NK-92 treated with Interleukin-12 subunit alpha and Interleukin-12 subunit beta, amount 100 ng/mL, for 24 hours (cell line): ENCODE measurements around the gene TNFRSF4.

Experiments
- DNase-seq: peaks from one replicate; lab custom pipeline; 2025; lab: John Stamatoyannopoulos, UW

TNFRSF4 gene

GRCh38 chr1:1169429-1170214, 44.3 kb downstream of the TNFRSF4 start:
- no peak for DNase-seq

GRCh38 chr1:1168451-1169411, 45.2 kb downstream of the TNFRSF4 start:
- DNase-seq: no peak

DNA sequence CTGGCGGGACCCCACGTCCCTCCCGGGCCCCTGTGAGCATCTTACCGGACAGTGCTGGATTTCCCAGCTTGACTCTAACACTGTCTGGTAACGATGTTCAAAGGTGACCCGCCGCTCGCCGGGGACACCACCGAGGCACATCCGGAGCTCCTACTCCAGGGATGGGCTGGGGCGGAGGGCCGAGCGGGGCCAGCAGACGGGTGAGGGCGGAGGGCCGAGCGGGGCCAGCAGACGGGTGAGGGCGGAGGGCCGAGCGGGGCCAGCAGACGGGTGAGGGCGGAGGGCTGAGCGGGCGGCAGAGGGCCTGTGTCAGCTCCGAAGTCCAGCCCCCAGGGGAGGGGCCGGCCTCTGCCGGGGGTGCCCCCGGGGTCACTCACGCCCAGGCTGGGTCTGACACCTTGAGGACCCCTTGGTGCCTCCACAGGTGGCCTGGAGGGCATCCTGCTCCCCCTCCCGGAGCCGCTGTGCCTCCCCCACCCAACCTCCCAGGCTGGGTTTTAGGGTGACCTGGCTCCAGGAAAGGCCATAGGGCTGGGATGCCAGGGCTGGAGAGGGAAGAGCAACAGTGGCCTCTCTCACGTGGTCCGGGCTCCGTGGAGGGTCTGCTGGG, 46.0 kb downstream of the TNFRSF4 start:
- no peak for DNase-seq

DNA sequence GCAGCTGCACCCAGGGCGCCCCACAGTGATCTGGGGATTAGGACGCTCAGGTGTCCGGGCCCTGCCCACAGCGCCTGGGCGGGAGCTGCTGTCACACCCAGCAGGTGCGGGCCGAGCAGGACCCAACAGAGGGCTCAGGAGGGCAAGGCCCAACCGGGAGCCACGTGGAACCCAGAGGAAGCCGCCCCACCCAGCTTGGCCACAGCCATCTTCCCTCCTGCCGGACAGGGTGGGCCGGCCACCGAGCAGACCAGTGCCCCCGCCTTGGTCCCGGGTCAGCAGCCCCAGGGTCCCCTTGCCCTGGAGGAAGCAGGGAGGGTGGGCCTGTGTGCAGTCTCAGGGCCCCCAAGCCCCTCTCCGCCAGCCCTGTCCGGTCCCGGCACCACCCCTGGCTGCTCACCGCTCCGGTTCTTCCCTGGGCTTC, 46.5 kb downstream of the TNFRSF4 start:
- no peak for DNase-seq

DNA sequence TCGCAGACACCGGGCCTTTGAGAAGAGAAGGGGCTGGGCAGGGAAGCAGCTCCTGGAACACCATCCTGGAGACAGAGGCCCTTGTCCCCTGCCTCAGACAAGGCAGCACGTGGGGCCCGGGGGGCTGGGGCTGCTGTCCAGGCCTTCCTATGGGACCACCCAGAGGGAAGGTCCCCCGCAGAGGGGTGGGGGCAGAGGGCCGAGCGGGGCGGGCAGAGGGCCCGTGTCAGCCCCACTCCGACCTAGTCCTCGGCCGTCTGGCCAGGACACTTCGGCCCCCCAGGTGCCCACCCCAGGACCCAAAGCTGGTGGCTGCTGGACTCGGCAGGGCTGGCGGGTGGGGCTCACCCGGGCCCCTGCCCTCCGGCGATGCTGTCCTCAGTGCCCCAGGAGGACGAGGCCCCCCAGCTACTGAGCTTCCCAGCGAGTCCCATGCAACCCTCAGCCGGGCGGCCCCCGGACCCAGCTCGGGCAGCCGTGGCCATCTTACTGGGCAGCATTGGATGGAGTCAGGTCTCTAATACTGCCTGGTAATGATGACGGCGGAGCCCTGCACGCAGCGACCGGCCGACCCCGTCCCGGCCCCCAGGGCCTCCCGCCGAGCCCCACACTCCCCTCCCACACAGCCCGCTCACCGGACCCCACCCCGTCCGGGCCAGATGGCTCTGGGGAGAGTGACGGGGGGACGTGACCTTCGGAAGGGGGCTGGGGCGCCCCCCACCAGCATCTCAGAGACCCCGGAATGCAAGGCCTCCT, 47.1 kb downstream of the TNFRSF4 start:
- DNase-seq: no peak

DNA sequence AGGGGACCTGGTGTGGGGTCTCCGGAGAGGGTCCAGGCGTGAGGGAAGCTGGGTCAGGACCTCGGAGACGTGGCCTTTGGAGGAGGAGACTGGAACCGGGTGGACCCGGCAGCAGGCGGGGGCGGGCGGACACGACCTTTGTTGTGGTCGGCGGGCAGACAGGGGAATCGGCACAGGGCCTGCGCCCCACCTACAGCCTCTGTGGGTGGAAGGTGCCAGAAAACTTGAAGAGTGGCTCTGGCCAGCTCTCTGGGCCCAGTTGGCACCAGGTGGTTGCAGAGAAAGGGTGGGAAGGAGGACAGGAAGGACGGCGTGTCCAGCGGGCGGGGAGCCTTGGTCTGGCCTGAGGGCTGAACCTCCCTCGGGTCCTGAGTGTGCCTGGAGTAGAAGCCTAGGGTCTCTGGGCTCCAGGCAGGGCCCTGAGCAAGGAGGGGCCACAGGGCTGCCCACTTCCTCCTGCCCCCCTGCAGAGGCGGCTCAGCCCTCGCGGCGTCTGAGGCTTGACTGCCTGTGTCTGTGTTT, 48.0 kb downstream of the TNFRSF4 start:
- DNase-seq: no peak

GRCh38 chr1:1165485-1165884, 48.5 kb downstream of the TNFRSF4 start:
- DNase-seq: no peak

DNA sequence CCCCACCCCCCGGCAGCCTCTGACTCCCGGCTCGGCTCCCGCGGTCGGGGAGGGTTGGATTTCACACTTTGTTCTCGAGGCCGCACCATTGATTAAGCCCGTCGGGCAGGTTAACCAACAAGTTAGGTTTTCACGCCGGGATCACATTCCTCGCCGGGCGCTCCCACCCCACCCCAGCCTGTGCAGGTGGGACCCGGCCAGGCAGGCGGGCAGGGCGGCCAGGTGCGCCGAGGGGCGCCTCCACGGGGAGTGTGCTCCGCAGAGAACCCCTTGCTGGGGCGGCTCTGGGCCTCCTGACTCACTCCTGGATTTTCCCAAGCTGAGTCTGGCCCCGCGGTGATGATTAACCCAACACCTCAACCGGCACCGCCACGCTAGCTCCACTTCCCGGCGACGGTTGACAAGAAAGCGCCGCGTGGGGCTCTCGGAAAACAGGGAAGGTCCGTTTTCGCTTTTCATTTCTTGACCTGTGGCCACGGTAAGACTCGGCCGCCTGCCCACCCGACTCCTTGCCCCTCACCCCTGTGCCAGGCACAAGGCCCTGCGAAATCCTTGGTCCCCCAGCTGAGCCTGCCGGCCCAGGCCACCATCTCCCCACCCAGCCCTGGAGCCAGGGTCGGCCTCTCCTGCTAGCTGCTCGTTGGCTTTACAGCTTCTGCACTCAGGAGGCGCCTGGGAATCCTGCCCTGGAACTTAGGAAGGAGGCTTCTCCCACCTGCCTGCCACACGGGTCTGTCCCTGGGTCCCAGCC, 49.1 kb downstream of the TNFRSF4 start:
- no peak for DNase-seq

DNA sequence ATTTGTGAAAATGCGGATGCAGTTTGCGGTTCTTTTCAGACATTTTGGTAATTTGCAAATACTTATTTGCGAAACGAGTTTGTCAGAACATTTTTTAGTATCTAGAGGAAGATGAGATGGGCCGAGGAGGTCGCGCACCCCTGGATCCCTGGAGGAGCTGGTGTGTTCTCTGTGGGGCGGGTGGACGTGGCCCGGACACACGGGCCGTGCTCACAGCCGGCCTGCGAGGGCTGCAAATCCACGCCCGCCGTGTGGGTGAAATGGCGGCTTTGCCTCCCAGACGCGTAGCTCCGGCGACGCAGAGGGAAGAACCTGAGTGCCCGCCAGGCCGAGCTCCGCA, 49.6 kb downstream of the TNFRSF4 start:
- no peak for DNase-seq

- DNase-seq: no peak
Observed at GRCh38 chr1:1163538-1164070, 50.3 kb downstream of the TNFRSF4 start.

GRCh38 chr1:1162597-1163537, 51.1 kb downstream of the TNFRSF4 start:
- no peak for DNase-seq

DNA sequence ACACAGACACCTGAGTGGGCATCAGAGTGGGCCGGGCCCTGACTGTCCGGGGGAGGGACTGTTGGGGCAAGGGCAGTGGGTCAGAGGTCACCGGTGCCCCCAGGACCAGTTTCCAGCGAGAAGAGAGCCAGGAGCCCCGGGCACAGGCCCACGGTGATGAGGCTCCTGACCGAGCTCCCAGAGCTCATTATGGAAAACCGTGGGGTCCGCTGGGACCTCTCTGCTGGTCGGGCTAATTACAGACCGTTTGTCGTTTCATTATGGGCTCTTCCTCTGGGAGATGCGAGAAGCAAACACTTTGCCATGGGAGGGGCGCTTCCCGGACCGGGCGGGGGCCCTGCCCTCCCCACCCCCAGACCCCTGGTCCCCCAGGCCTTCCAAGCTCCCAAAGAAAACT, 52.3 kb downstream of the TNFRSF4 start:
- DNase-seq: no peak
